HuH-7 (cell line): ENCODE measurements around the gene KRTAP10-12.
"Not testable (repeated sequence)": the region's sequence is repeated elsewhere in the genome, so short reads cannot be mapped to it uniquely, and the experiment has no call there.

Experiments
- DNase-seq: peaks from one replicate; pipeline ENCODE4 v3.0.0; 2011; ENCODE audit warnings: low spot score

KRTAP10-12 gene

GRCh38 chr21:44670642-44671432, 26.1 kb upstream of the KRTAP10-12 start:
- no peak for DNase-seq

GRCh38 chr21:44671911-44672310, 25.1 kb upstream of the KRTAP10-12 start:
- DNase-seq: no peak

GRCh38 chr21:44677881-44678280, 19.1 kb upstream of the KRTAP10-12 start:
- DNase-seq: no peak

- DNase-seq: no peak
These were observed 15.8 kb upstream of the KRTAP10-12 start for GRCh38 chr21:44681152-44681551.

- DNase-seq: no peak
These were observed 15.0 kb upstream of the KRTAP10-12 start, which contains the start of gene KRTAP12-1 for GRCh38 chr21:44681861-44682579. Gene KRTAP12-1, minus strand, starts transcription at chr21:44682163. Its CDS starts 40 bp downstream, at chr21:44682123.

- no peak for DNase-seq
These were observed 14.3 kb upstream of the KRTAP10-12 start for GRCh38 chr21:44682580-44683151.

GRCh38 chr21:44684077-44684476, 12.9 kb upstream of the KRTAP10-12 start:
- DNase-seq: no peak

GRCh38 chr21:44684483-44684882, 12.5 kb upstream of the KRTAP10-12 start:
- DNase-seq: no peak

GRCh38 chr21:44685050-44685449, 11.9 kb upstream of the KRTAP10-12 start:
- DNase-seq: not testable (repeated sequence)

GRCh38 chr21:44686000-44686781, 10.8 kb upstream of the KRTAP10-12 start:
- no peak for DNase-seq

- DNase-seq: no peak
These were observed 10.0 kb upstream of the KRTAP10-12 start for GRCh38 chr21:44686843-44687561.

- DNase-seq: no peak
These were observed 9.3 kb upstream of the KRTAP10-12 start for GRCh38 chr21:44687671-44688070.

- DNase-seq: not testable (repeated sequence)
These were observed 7.2 kb upstream of the KRTAP10-12 start for GRCh38 chr21:44689740-44690139.

GRCh38 chr21:44691686-44692085, 5.3 kb upstream of the KRTAP10-12 start:
- DNase-seq: no peak

- DNase-seq: no peak
These were observed 4.0 kb upstream of the KRTAP10-12 start for GRCh38 chr21:44692798-44693512.

GRCh38 chr21:44694776-44695175, 2.2 kb upstream of the KRTAP10-12 start:
- no peak for DNase-seq

GRCh38 chr21:44695184-44695583, 1.8 kb upstream of the KRTAP10-12 start:
- DNase-seq: no peak

- no peak for DNase-seq
These were observed 1.3 kb upstream of the KRTAP10-12 start for GRCh38 chr21:44695641-44696040.

GRCh38 chr21:44696572-44696971, 400 bp upstream of the KRTAP10-12 start:
- DNase-seq: no peak

- peak; percentile 63 for DNase-seq
These were observed 1.1 kb downstream of the KRTAP10-12 start for GRCh38 chr21:44697811-44698734.
